Mesenteric fat pad (tissue), 1 donor: ENCODE measurements around the gene UBE3B. TPM values are rescaled to one million over a fixed set of nuclear protein-coding genes. Genes with fewer than 3 reads are reported as not detected.

Source experiments
- DNase-seq: peaks from one replicate; pipeline ENCODE4 v3.0.0-alpha.2; 2020; ENCODE audit warnings: low spot score
- total RNA-seq: library from RNA; stranded (reverse); fragmentation: NEBNext Ultra II Directional; extraction: Animal tissue kit (Norgen Biotek cat#: 25700); gene quantifications from one replicate; pipeline ENCODE4 v1.2.1, GENCODE V29; 2021
- donor health status: DM: yes; HTN: yes; CAD: no.

The UBE3B gene
- total RNA-seq, 1 donor from 2014 or later: 30.5 TPM

DNA sequence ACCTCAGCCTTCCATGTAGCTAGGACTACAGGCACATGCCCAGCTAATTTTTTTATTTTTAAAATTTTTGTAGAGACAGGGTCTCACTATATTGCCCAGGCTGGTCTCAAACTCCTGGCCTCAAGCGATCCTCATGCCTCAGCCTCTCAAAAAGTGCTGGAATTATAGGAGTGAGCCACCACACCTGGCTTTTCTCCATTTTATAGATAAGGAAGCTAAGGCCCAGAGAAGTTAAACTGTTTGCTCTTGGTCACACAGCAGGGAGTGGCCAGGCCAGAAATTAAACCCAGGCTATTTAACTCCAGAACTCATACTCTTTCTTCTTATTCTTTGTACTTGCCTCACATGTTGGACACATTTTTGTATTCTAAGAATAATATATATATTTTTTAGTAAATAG lies 16.5 kb downstream of the UBE3B start:
- DNase-seq: no peak

DNA sequence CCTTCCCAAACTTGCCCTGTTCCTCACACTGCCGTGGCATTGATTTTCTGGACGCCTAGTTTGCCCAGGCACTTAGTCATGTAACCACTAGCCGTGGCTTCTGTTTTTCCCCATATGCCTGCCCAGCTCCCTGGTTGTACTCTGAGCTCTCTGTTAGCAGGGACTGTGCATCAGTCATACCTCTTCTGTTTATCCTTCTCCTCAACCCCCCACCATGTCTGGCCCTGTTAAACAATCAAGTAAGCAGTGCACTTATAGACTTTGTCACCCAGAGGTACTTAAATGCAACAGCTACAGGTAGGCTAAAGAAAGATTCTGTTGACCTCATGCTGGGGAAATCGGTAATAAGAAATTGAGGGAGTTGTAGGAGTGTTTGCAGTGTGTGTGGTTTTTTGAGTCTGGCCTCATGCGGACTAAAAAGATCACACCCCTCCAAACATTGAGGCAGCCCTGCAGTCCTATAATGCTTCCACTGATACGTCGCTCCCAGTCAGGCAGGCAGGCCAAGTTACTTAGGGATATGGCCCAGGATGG lies 17.0 kb downstream of the UBE3B start:
- no peak for DNase-seq

DNA sequence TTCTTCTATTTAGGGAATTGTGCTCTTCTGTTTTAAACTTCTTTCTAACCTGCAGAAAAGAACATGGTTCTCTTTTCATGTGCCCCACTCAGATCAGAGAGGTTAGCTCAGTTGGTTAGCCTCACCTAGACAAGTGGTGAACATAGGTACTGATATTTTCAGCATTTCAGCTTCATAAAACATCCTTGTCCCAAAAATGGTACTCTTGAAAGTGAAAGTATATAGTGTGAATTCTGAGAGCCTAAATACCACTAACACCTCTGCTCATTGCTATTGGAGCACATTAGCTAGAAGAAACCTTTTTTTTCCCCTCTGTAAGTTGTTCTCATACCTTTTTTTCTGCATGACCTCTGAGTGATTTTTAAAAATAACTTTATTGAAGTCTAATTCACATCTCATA lies 17.6 kb downstream of the UBE3B start:
- no peak for DNase-seq

DNA sequence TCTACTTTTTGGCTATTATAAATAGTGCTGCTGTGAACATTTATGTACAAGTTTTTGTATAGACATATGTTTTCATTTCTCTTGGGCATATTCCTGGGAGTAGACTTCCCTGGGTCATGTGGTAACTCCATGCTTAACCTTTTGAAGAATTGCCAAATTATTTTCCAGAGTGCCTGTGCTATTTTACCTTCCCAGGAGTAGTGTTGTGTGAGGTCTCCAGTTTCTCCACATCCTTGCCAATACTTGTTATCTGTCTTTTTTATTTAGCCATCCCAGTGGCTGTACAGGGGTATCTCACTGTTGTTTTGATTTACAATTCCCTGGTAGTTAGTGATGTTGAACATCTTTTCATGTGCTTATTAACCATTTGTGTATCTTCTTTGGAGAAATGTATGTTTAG lies 18.9 kb downstream of the UBE3B start:
- no peak for DNase-seq

DNA sequence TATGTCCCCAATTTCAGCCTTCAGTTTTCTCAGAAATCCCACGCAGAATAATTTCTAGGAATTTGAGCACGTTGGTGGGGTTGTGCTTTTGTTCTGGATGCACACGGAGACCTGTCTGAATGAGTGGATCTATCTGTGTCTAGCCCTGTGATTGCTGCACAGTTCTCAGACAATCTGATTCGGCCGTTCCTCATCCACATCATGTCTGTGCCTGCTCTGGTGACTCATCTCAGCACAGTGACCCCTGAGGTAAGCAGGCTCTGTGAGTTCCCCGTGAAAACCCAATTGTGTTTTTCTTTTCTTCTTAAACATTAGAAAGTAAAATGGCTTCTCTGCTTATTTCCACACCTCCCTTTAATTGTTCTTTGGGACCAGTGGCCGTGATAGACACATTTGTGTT lies 20.2 kb downstream of the UBE3B start:
- no peak for DNase-seq

DNA sequence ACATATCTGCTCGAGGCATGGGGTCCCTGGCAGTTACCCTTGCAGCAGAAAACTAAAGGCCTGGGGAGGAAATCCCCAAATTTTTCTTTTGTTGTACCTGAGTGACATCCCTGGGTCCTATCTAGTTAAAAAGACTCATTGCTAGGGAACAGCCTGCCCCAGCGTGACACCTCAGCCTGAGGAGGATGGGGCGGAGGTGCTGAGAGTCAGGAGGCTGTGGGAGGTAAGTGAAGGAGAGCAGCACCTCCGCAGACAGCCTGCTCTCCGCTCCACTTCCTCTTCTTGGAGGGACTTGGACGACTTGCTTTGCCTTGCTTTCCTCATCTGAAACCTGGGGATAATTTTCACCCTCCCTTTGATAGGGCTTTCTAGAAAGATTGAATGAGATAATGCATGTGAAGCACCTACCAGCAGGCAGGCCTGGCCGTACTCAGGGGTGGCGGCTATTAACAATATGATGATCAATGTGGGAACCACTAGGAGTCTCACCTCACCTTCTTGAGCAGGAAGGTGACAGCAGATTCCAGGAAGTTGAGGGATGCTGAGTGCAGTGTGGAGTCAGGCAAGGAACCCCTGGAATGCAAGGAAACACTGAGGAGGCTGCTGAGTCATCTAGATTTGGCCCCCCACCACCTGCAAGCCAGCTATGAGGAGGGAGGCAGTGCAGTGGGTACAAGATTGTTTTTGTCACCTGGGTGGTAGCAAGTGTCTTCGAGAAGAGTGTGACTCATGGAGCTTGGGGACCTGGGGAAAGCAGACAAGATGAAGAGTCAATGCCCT lies 23.2 kb downstream of the UBE3B start:
- DNase-seq: no peak

DNA sequence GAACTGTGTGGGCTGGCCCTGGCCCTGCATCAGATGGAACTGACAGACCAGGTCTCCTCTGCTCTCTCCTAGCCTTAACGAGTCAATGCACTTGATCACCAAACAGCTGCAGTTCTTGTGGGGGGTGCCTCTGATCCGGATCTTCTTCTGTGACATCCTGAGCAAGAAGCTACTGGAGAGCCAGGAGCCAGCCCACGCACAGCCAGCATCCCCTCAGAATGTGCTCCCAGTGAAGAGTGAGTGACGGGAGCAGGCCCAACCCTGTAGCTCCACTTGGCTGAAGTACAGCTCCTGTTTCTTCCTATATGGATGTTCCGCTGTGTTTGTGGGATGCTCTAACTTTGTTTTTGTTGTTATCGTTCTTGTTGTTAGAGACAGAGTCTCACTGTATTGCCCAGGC lies 23.9 kb downstream of the UBE3B start:
- DNase-seq: no peak

DNA sequence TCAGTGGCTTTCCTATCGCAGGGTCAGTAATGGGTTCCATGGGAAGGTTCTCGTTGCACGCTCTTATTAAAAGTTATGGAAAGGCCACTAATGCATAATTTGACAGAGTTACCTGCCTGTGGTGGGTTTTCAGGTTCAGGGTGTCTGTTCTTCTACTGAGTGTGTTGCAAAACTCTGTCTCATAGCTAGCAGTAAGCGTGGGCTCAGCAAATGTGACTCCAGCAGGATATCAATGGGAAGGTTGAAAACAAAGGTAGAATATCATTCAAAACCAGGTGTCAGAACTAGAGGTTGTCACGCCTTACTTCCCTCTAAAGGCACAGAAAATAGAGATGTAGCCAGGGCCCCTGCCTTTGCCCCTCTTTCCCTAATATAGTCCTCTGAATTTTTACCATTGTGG lies 24.9 kb downstream of the UBE3B start:
- DNase-seq: no peak

DNA sequence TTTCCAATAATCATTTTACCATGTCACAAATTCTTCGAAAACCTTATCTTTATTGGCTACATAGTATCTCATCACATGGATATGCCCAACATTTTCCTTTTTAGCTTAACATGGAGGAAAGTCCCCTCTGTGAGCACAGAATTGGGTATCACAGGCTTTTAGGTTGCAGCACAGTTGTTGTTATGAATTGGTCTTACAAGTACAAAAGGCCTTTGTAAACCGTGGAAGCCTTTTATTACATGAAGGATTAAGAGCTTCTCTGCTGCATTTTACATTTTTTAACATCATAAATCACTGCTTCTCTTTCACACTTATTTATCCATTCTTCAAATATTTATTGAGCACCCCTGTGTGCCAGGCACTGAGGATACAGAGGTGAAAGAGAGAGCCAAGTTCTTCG lies 26.2 kb downstream of the UBE3B start:
- DNase-seq: no peak

DNA sequence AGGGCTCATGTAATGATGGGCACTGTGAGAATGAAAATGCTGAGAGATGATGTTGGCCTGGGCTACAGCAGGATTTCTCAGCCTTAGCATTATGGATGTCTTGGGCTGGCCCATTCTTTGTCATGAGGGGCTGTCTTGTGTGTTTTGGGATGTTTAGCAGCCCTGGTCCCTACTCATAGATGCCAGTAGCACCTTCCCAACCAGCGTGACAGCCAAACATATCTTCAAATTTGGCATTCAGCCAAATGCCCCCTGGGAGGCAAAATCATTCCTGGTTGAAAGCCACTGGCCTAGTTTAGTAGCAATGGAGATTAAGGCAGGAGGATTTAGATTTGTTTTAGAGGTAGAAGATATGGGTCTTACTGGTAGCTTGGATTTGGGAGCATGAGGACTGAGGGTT lies 26.6 kb downstream of the UBE3B start:
- no peak for DNase-seq

DNA sequence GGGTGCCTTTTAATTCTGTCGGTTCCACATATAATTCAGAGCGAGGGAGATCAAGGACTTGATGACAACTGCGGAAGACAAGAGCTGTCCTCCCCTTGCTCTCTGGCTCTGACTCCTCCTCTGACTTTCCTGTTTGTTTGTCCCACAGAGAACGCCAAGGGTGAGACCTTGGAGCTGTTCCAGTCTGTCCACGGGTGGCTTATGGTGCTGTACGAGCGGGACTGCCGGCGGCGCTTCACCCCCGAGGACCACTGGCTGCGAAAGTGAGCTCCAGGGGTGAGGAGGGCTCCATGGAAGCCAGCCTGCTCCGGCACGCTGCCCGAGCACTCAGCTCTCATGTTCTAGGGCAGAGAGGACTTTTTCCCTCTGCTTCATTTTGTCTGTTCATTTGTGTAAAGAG lies 32.8 kb downstream of the UBE3B start:
- no peak for DNase-seq

DNA sequence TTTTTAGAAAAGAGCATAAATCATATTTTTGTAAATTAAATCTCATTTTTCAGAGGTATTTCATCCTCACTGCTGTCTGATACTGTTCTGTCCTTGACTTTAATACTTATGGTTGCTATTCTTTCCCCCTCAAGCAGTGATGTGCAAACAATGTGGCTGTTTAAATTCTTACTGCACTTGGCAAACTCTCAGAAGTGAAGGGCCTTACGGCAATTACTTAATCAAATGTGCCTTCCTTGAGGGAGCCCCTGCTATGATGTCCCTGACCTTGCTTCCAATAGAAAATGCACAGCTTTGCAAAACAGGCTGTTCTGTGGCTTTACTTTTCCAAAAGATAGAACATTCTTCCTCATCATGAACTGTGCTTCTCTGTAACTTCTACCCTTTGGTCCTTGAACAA lies 35.2 kb downstream of the UBE3B start:
- DNase-seq: no peak

DNA sequence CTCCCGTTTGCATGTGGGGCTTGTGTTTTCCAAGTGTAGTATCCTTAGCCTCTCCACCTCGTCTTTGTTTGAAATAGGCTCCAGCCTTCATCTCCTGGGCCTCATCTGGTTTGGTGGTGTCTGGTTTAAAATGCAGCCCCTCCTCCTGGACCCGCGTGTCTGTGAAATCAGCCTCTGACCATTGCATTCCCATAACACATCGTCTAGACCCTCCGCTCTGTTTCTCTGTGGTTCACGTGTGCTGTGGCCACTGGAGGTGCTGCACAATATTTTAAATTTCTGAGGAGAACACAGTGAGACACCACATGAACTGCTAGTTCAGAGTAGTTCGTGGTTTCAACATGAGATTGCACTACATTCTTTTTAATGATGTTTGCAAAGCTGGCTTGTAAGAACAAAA lies 35.6 kb downstream of the UBE3B start:
- DNase-seq: no peak

DNA sequence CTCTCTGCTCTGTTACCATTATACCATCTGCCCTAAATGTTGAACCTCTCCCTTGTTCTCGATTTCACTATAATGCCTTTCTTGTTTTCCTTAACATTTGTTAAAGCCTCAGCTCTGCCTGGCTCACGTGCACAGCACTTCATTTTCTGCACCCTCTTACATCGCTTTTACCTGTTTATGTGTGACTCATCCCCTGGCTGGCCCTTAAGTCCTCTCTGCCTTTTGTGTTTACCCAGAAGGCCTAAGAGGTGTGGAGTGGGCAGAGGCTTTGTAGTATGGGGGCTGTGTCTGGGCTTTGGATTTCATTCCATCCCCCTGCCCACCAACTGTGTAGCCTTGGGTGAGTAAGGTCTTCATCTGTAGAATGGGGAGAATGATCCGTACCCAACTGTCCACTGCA lies 36.5 kb downstream of the UBE3B start:
- no peak for DNase-seq

DNA sequence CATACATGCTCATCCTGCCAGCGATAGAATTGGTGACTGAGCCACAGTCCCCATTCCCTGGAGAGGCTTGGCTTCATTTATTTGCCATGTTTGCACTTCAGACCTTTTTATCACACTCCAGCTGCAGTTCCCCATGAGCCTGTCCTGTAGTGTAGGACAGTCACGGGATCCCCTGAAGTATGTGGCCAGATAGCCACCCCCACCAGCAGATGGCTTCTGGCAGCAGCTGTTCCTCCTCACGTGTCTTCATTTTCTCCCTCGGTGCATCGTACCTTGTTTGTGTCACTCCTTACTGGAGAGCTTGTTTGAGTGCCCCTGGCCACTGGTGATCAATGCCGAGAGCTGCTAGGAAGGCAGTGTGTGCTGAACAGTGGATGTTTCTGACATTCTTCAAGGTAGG lies 40.2 kb downstream of the UBE3B start:
- no peak for DNase-seq

DNA sequence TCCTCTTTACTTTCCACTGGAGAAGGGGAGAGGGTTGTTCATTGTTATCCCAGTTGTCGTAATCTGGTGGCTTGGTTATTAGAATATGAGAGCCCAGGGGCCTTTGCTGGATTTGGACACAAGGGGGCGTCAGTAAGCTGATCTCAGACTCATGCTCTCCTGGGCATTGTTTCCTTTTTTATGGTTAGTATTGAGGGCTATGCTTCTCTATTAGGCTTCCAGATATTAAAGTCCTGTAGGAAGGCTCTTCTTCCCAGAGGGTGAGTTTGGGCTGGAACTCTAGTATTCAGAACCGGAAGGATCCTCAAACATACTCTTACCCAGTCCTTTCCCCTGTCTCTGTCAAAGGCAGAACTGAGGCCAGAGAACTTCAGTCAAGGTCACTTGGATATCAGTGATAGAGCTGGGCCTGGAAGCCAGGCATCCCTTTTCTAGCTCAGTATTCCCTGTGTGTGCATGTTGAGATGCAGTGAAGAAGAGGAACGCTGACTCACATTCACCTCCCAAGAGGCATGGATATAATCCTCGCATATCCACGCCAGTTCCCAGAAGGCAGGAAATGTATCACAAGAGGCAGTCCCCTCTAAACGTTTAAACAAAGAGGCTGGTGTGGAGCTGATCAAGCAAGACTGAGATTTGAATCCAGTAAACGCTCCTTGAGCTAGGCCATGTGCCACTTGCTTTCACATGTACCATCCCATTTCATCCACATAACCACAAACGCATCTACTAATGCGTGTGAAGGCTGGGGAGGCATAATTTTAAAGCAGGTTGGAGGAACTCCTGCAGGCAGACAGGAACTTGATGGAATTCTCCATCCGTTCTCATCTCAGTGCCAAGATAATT lies 41.6 kb downstream of the UBE3B start:
- DNase-seq: peak; percentile 22

DNA sequence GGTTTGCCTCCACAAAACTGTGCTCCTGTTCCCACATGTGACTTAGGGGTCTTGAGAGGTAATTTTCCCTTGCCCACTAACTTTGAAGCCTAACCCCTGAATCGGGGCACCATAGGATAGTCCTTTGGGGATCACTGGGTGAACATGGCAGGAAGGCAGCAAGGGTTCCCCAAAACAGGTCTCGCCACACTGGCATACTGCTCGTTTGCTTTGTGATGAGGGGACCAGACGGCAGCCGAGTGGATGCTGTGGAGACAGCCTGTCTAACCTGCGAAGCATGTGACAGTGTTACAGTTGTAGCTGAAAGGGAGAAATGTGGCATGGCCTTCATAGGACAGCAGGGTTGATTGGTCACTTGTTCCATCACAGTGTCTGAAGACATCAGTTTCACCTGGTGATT lies 42.4 kb downstream of the UBE3B start:
- peak; percentile 67 for DNase-seq

DNA sequence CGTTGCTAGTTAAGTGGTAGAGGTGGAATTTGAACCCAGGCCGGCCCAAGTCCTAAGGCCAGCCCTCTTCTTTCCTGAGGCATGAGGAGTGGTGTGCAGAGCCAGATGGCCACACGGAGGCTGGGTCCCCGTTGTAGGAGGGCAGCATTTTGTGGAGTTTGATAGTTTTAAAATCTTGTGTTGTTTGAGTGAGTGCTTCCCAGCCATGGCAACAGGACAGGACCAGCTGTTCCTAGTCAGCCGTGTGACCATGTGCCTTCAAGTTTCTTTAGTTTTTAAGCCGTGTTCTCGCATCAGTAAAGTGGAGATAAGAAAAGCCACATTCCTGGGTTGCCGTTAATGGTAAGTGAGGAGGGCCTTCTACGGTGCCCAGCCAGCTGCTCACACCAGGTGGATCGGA lies 44.4 kb downstream of the UBE3B start:
- DNase-seq: no peak

DNA sequence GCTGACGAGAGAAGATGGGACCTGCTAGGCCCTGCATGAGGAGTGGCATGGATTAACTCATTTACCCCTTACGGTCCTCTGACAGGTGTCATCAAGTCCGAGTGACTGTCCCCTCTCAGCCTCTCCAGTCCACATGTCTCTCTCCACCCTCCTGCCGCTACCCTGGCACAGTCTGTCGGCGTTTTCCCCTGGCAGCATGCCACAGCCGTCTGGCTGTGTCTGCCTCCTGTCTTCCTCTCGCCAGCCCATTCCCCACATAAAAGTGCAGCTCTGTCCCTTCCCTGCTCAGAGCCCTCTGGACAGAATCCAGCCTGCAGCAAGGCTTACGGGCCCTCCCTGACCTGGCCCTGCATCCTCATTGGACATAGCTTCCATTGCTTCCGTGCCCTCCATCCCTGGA lies 45.6 kb downstream of the UBE3B start:
- no peak for DNase-seq

DNA sequence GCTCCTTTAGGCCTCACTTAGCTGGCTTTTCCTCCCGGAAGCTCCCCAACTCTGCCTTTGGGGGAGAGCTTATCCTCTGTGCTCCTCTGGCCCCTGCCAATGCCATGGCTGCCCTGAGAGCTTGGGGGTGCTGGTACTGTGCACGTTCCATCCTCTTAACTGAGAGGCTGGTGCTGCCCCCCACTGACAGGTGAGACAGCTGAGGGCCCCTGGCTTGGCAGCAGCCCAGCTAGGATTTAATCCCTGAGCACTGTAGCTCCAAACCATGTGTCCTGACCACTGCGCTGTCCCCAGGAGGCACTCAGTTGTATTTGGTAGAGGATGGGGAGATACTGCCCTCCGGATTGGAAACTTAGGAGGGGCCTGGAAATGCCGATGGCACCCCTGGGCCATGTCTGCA lies 46.1 kb downstream of the UBE3B start:
- no peak for DNase-seq

DNA sequence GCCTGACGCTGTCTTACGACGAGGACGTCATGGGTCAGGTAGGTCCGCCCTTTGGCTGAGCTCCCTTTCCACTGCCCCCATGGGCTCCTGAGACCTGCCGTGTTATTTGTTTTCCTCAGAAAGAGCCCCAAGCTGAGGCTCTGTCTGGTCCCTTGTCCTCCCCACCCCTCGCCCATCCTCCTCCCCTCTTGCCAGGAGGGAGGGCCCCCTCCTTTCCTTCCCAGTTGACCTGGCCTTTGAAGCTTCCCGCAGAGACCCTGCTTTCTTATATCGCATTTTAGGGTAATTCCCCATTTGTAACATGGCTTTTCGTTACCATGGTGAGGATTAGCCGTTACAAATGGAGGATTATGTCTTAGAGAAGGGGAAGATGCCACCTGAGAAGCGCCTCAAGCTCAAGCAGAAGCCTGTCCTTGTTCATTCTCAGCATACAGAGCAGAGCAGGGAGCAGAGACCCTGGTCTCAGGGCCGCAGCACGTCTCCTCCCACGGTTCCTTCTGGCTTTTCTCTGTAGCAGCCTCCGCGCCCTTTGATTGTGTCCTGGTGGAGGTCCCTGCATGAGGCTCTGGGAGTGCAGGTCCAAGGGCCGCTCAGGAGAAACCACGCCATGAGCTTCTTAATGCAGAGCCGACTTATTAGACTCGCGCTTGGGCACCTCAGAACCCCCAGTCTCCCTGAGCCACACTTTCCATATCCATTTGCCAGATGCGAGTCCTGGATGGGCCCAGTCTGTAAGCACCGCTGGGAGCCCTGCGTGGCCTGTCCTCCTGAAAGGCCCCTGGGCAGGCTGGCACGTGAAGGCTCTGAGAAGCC lies 47.2 kb downstream of the UBE3B start:
- DNase-seq: no peak

DNA sequence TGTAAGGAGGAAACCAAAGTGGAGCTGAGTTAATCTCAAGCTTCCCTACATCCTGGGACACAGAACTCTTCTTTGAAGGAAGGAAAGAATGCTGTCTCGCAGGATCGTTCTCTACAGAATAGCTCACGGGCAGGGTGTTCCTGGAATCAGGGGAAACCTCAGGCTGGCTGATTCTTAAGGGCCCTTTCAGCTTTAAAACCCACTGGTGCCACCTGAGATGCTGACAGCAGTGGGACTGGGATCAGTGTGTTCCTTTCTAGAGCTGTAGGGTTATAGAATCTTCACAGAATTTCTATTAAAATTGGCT lies 47.8 kb downstream of the UBE3B start:
- no peak for DNase-seq
